SK-N-SH (cell line): ENCODE data around the gene OR6P1. TPM values are rescaled to one million over a fixed set of nuclear protein-coding genes. Genes with fewer than 3 reads are reported as not detected.

ENCODE experiments used
- CTCF ChIA-PET: fragments of 300-600, 350-600 bp; formaldehyde crosslinking; extraction: SDS; loops from one replicate; lab custom pipeline; 2021; lab: Yijun Ruan, JAX
- POLR2A ChIA-PET: fragments of 350-600 bp; sonication (Branson Sonifier 250); formaldehyde crosslinking; extraction: SDS; loops from one replicate; lab custom pipeline; 2020; ENCODE audit warnings: antibody characterized with exemption, inconsistent platforms; lab: Yijun Ruan, JAX
- DNase-seq: peaks from one replicate; pipeline ENCODE4 v3.0.0; 2012
- H2AFZ ChIP-seq: fragments of 200-600 bp; sonication (generic); 2 replicates; pipeline ENCODE4 v1.8.1; 2016; ENCODE audit warnings: antibody characterized with exemption, mild to moderate bottlenecking, low read depth
- H3F3A ChIP-seq: fragments of 200-600 bp; sonication (generic); replicated peaks from 2 replicates; pipeline ENCODE3; 2016; ENCODE audit warnings: antibody characterized with exemption, mild to moderate bottlenecking; ENCODE audit not compliant: insufficient read depth
- H3K27ac ChIP-seq, 2 experiments: fragments of 200-500 bp in 1 of 2; fragments of 200-600 bp in 1 of 2; sonication (Bioruptor generic) in 1 of 2; sonication (generic), shearing (Covaris generic) in 1 of 2; 2 replicates each; pipeline versions ENCODE4 v1.5.1 to v1.6.1; 2014 to 2016; ENCODE audit warnings: low read depth in 2 of 2, inconsistent platforms in 1 of 2, low read length in 1 of 2, mild to moderate bottlenecking in 1 of 2, mixed read lengths in 1 of 2
- H3K27me3 ChIP-seq: fragments of 200-600 bp; sonication (generic), shearing (Covaris generic); 2 replicates; pipeline ENCODE4 v1.6.1; 2016; ENCODE audit warnings: mixed run types; ENCODE audit not compliant: insufficient read depth
- H3K36me3 ChIP-seq, 2 experiments: fragments of 200-500 bp in 1 of 2; fragments of 200-600 bp in 1 of 2; sonication (Bioruptor generic) in 1 of 2; sonication (generic) in 1 of 2; replicated peaks in 1 of 2; 2 replicates each; pipeline versions ENCODE3 to v1.5.1; 2014 to 2016; ENCODE audit warnings: low read length in 1 of 2, mild to moderate bottlenecking in 1 of 2; ENCODE audit not compliant: insufficient read depth in 2 of 2, control insufficient read depth in 1 of 2
- H3K4me1 ChIP-seq, 2 experiments: fragments of 200-500 bp in 1 of 2; fragments of 200-600 bp in 1 of 2; sonication (Bioruptor generic) in 1 of 2; sonication (generic), shearing (Covaris generic) in 1 of 2; 2 replicates each; pipeline versions ENCODE4 v1.5.1 to v1.6.1; 2014 to 2016; ENCODE audit warnings: low read depth in 1 of 2, low read length in 1 of 2, mixed run types in 1 of 2; ENCODE audit not compliant: insufficient read depth in 2 of 2, control insufficient read depth in 1 of 2
- H3K4me2 ChIP-seq: fragments of 200-600 bp; sonication (generic), shearing (Covaris generic); 2 replicates; pipeline ENCODE4 v1.6.1; 2017; ENCODE audit warnings: mixed run types
- H3K4me3 ChIP-seq, 2 experiments: fragments of 200-500 bp in 1 of 2; fragments of 200-600 bp in 1 of 2; sonication (Bioruptor generic) in 1 of 2; sonication (generic), shearing (Covaris generic) in 1 of 2; 2 replicates each; pipeline versions ENCODE4 v1.5.1 to v1.8.1; 2014 to 2016; ENCODE audit warnings: low read depth in 2 of 2, inconsistent platforms in 1 of 2, low read length in 1 of 2, mild to moderate bottlenecking in 1 of 2, mixed read lengths in 1 of 2, moderate library complexity in 1 of 2
- H3K79me2 ChIP-seq: fragments of 200-600 bp; sonication (generic); 2 replicates; pipeline ENCODE4 v1.8.1; 2017; ENCODE audit warnings: mild to moderate bottlenecking; ENCODE audit not compliant: insufficient read depth
- H3K9ac ChIP-seq: fragments of 200-600 bp; sonication (generic); 2 replicates; pipeline ENCODE4 v1.6.1; 2017; ENCODE audit warnings: mixed run types
- H3K9me2 ChIP-seq: fragments of 200-600 bp; sonication (generic); 2 replicates; pipeline ENCODE4 v1.6.1; 2017; ENCODE audit warnings: mixed run types
- H3K9me3 ChIP-seq: fragments of 200-600 bp; sonication (generic); 2 replicates; pipeline ENCODE4 v1.6.1; 2017; ENCODE audit warnings: mixed run types, mild to moderate bottlenecking, moderate library complexity
- H4K20me1 ChIP-seq: fragments of 200-600 bp; sonication (generic); 2 replicates; pipeline ENCODE4 v1.6.1; 2017; ENCODE audit warnings: mild to moderate bottlenecking, mixed run types; ENCODE audit not compliant: insufficient read depth
- ELF1 ChIP-seq: IDR thresholded peaks from 2 replicates; pipeline ENCODE4 v1.4.0; 2012
- EP300 ChIP-seq, 2 experiments: IDR thresholded peaks; 2 replicates each; pipeline versions ENCODE4 v1.4.0 to v1.6.1; 2012; ENCODE audit warnings: borderline replicate concordance in 1 of 2, low read depth in 1 of 2, low read length in 1 of 2
- FOXM1 ChIP-seq: IDR thresholded peaks from 2 replicates; pipeline ENCODE4 v1.4.0; 2012; ENCODE audit warnings: low read depth, mild to moderate bottlenecking
- MXI1 ChIP-seq: IDR thresholded peaks from 2 replicates; pipeline ENCODE4 v1.6.1; 2012; ENCODE audit warnings: mild to moderate bottlenecking, low read depth, low read length, improper control_type of control experiment
- POLR2AphosphoS5 ChIP-seq: IDR thresholded peaks from 2 replicates; pipeline ENCODE4 v1.6.1; 2012; ENCODE audit warnings: low read depth, low read length
- RXRA ChIP-seq: IDR thresholded peaks from 2 replicates; pipeline ENCODE4 v1.4.0; 2012; ENCODE audit warnings: low read depth, mild to moderate bottlenecking, borderline replicate concordance
- SMC3 ChIP-seq: IDR thresholded peaks from 2 replicates; pipeline ENCODE4 v1.6.1; 2012; ENCODE audit warnings: low read depth, low read length, improper control_type of control experiment
- TAF1 ChIP-seq: IDR thresholded peaks from 2 replicates; pipeline ENCODE4 v1.6.1; 2012; ENCODE audit warnings: low read depth, mild to moderate bottlenecking, low read length, moderate library complexity, borderline replicate concordance
- TCF12 ChIP-seq: IDR thresholded peaks from 2 replicates; pipeline ENCODE4 v1.4.0; 2012
- YY1 ChIP-seq: IDR thresholded peaks from 2 replicates; pipeline ENCODE4 v1.4.0; 2012; ENCODE audit warnings: low read depth, mild to moderate bottlenecking
- WGBS: methylation state at CpG from one replicate; pipeline ENCODE4 v1.1.6; 2017; ENCODE audit warnings: low lambda C conversion rate; 5-methylcytosine and 5-hydroxymethylcytosine counted together
- polyA plus RNA-seq, 3 experiments: library from polyadenylated mRNA; depleted of rRNA; stranded (reverse); fragments of >200 nt; gene quantifications; 2 replicates each; pipeline ENCODE4 v1.2.3, GENCODE V29; 2012
- TF ChIP-seq, protein P1 (sequence below): IDR thresholded peaks from 2 replicates; pipeline ENCODE4; 2012
- TF ChIP-seq, protein P2 (sequence below): IDR thresholded peaks from 2 replicates; pipeline ENCODE4 v1.4.0; 2012; ENCODE audit warnings: low read depth, borderline replicate concordance
- TF ChIP-seq, protein P3 (sequence below): fragments of 200-600 bp; sonication (generic); IDR thresholded peaks from 2 replicates; pipeline ENCODE4 v1.6.1; 2017; ENCODE audit warnings: antibody characterized with exemption, mild to moderate bottlenecking, moderate library complexity

The OR6P1 gene
- polyA plus RNA-seq, 1 of the 3 experiments (the other 2 are of a cell fraction): not detected

GRCh38 chr1:158579733-158580132 lies 9.4 kb upstream of the OR6P1 start, which contains the start of gene OR10X1:
Gene OR10X1 (minus strand): TSS chr1:158579899. CDS start chr1:158579899, 0 bp downstream.
- no peaks in the 10 kb centered on the region for H3F3A ChIP-seq
- H3K4me2 ChIP-seq: no peak within 1 kb of the TSS
- H3K9ac ChIP-seq: no peak within 1 kb of the TSS
- H2AFZ ChIP-seq: no peak within 1 kb of the TSS
- no peak for DNase-seq
- H3K9me3 ChIP-seq: no peaks in the 10 kb centered on the region
- no peaks in the 10 kb centered on the region for H3K9me2 ChIP-seq
- H3K4me3 ChIP-seq: no peak within 1 kb of the TSS
- no peaks in the 10 kb centered on the region for H3K4me1 ChIP-seq
- TF ChIP-seq RXRA: no peak
- no peak for TF ChIP-seq TAF1
- TF ChIP-seq, protein P1, sequence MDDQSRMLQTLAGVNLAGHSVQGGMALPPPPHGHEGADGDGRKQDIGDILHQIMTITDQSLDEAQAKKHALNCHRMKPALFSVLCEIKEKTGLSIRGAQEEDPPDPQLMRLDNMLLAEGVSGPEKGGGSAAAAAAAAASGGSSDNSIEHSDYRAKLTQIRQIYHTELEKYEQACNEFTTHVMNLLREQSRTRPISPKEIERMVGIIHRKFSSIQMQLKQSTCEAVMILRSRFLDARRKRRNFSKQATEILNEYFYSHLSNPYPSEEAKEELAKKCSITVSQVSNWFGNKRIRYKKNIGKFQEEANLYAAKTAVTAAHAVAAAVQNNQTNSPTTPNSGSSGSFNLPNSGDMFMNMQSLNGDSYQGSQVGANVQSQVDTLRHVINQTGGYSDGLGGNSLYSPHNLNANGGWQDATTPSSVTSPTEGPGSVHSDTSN: no peak
- no peak for TF ChIP-seq TCF12
- TF ChIP-seq MXI1: no peak
- TF ChIP-seq YY1: no peak
- TF ChIP-seq, protein P2, sequence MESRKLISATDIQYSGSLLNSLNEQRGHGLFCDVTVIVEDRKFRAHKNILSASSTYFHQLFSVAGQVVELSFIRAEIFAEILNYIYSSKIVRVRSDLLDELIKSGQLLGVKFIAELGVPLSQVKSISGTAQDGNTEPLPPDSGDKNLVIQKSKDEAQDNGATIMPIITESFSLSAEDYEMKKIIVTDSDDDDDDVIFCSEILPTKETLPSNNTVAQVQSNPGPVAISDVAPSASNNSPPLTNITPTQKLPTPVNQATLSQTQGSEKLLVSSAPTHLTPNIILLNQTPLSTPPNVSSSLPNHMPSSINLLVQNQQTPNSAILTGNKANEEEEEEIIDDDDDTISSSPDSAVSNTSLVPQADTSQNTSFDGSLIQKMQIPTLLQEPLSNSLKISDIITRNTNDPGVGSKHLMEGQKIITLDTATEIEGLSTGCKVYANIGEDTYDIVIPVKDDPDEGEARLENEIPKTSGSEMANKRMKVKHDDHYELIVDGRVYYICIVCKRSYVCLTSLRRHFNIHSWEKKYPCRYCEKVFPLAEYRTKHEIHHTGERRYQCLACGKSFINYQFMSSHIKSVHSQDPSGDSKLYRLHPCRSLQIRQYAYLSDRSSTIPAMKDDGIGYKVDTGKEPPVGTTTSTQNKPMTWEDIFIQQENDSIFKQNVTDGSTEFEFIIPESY: no peak
- no peak for TF ChIP-seq SMC3
- WGBS: 3% methylated on average over 1 of the region's 1 CpG
- H4K20me1 ChIP-seq: no peaks in the 10 kb centered on the region
- H3K27me3 ChIP-seq: no peaks in the 10 kb centered on the region
- ChIA-PET POLR2A (no interaction called here), CTCF (no interaction called here)
- H3K36me3 ChIP-seq: no peaks in the 10 kb centered on the region
- H3K79me2 ChIP-seq: no peaks in the 10 kb centered on the region
- H3K27ac ChIP-seq: no peak within 1 kb of the TSS

GRCh38 chr1:158577561-158577960 lies 7.2 kb upstream of the OR6P1 start:
- H3K79me2 ChIP-seq: no peaks in the 10 kb centered on the region
- H3K4me2 ChIP-seq: no peak overlapping the region
- no peak for TF ChIP-seq FOXM1
- TF ChIP-seq ELF1: no peak
- TF ChIP-seq EP300 (IDR thresholded peaks at IDR 0.05; ENCODE audit: borderline replicate concordance in 1 of 2, low read depth in 1 of 2, low read length in 1 of 2): no peak
- no peak for TF ChIP-seq TCF12
- no peak for TF ChIP-seq POLR2AphosphoS5
- TF ChIP-seq, protein P3, sequence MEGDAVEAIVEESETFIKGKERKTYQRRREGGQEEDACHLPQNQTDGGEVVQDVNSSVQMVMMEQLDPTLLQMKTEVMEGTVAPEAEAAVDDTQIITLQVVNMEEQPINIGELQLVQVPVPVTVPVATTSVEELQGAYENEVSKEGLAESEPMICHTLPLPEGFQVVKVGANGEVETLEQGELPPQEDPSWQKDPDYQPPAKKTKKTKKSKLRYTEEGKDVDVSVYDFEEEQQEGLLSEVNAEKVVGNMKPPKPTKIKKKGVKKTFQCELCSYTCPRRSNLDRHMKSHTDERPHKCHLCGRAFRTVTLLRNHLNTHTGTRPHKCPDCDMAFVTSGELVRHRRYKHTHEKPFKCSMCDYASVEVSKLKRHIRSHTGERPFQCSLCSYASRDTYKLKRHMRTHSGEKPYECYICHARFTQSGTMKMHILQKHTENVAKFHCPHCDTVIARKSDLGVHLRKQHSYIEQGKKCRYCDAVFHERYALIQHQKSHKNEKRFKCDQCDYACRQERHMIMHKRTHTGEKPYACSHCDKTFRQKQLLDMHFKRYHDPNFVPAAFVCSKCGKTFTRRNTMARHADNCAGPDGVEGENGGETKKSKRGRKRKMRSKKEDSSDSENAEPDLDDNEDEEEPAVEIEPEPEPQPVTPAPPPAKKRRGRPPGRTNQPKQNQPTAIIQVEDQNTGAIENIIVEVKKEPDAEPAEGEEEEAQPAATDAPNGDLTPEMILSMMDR: no peak
- no peak for TF ChIP-seq SMC3
- TF ChIP-seq, all 33 proteins: peak for 0
- Histone ChIP-seq H3K36me3 (no peaks in the 10 kb centered on the region), H3K9me3 (no peaks in the 10 kb centered on the region), H4K20me1 (no peaks in the 10 kb centered on the region), H3K9me2 (no peaks in the 10 kb centered on the region), H3K27ac (no peak overlapping the region), H3K4me1 (no peaks in the 10 kb centered on the region), H3K27me3 (no peaks in the 10 kb centered on the region), H3K9ac (no peak overlapping the region), H3K4me3 (no peak overlapping the region), H2AFZ (no peak overlapping the region), H3F3A (no peaks in the 10 kb centered on the region)
- DNase-seq: no peak
- ChIA-PET POLR2A (no interaction called here), CTCF (no interaction called here)
- 1% methylated on average over 3 of the region's 3 CpGs for WGBS
